WERI-Rb-1 (cell line): ENCODE measurements around the gene TM9SF1.
A peak's percentile ranks its signal among the peaks of the same experiment; 100 is the strongest.

Experiments
- DNase-seq: peaks from one replicate; pipeline ENCODE4 v3.0.0-alpha.2; 2020
- H3K27ac ChIP-seq: fragments of 250-450 bp; sonication (Bioruptor Pico); 2 replicates; pipeline ENCODE4 v1.5.1; 2020; ENCODE audit warnings: mild to moderate bottlenecking, moderate library complexity
- H3K27me3 ChIP-seq: fragments of 250-450 bp; sonication (Bioruptor Pico); 2 replicates; pipeline ENCODE4 v1.5.1; 2021; ENCODE audit warnings: mild to moderate bottlenecking, low read depth, moderate library complexity; ENCODE audit not compliant: insufficient read depth, severe bottlenecking
- H3K36me3 ChIP-seq: fragments of 250-450 bp; sonication (Bioruptor Pico); 2 replicates; pipeline ENCODE4 v1.5.1; 2020; ENCODE audit warnings: mild to moderate bottlenecking, moderate library complexity
- H3K4me3 ChIP-seq: 2 replicates; pipeline ENCODE4 v1.5.1; 2011; ENCODE audit warnings: low read depth, mild to moderate bottlenecking, control low read depth, low read length
- H3K9me3 ChIP-seq: fragments of 250-450 bp; sonication (Bioruptor Pico); 2 replicates; pipeline ENCODE4 v1.5.1; 2021; ENCODE audit warnings: mild to moderate bottlenecking, moderate library complexity; ENCODE audit not compliant: severe bottlenecking
- TF ChIP-seq, protein P1 (sequence below): IDR thresholded peaks from 2 replicates; pipeline ENCODE4 v1.5.1; 2011; ENCODE audit warnings: low read depth, mild to moderate bottlenecking, control low read depth, inconsistent platforms, low read length

The TM9SF1 gene

DNA sequence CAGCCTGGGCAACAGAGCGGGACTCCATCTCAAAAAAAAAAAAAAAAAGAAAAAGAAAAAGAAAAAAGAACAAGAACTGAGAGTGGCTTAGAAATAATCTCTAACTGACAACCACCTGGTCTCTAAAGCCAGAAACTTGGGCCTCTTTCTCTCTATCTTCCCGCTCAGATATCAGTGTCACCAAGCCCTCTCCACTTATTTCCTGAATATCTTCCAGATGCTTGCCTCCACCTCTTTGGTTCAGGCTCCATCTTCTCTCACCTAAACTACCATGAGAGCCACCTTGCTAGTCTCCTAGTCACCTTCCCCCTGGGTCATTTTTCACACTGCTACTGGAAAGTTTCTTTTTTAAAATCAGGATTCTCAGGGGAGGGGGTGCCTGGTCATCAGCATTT is 1.8 kb upstream of the TM9SF1 start:
- no peaks in the 10 kb centered on the region for H3K27me3 ChIP-seq
- no peak overlapping the region for H3K4me3 ChIP-seq
- H3K9me3 ChIP-seq, result peaks cover 7% of the 10 kb centered on the region
- no peak overlapping the region for H3K27ac ChIP-seq
- TF ChIP-seq, protein P1, sequence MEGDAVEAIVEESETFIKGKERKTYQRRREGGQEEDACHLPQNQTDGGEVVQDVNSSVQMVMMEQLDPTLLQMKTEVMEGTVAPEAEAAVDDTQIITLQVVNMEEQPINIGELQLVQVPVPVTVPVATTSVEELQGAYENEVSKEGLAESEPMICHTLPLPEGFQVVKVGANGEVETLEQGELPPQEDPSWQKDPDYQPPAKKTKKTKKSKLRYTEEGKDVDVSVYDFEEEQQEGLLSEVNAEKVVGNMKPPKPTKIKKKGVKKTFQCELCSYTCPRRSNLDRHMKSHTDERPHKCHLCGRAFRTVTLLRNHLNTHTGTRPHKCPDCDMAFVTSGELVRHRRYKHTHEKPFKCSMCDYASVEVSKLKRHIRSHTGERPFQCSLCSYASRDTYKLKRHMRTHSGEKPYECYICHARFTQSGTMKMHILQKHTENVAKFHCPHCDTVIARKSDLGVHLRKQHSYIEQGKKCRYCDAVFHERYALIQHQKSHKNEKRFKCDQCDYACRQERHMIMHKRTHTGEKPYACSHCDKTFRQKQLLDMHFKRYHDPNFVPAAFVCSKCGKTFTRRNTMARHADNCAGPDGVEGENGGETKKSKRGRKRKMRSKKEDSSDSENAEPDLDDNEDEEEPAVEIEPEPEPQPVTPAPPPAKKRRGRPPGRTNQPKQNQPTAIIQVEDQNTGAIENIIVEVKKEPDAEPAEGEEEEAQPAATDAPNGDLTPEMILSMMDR, result no peak
- no peak for DNase-seq
- H3K36me3 ChIP-seq, result peaks cover 31% of the 10 kb centered on the region

DNA sequence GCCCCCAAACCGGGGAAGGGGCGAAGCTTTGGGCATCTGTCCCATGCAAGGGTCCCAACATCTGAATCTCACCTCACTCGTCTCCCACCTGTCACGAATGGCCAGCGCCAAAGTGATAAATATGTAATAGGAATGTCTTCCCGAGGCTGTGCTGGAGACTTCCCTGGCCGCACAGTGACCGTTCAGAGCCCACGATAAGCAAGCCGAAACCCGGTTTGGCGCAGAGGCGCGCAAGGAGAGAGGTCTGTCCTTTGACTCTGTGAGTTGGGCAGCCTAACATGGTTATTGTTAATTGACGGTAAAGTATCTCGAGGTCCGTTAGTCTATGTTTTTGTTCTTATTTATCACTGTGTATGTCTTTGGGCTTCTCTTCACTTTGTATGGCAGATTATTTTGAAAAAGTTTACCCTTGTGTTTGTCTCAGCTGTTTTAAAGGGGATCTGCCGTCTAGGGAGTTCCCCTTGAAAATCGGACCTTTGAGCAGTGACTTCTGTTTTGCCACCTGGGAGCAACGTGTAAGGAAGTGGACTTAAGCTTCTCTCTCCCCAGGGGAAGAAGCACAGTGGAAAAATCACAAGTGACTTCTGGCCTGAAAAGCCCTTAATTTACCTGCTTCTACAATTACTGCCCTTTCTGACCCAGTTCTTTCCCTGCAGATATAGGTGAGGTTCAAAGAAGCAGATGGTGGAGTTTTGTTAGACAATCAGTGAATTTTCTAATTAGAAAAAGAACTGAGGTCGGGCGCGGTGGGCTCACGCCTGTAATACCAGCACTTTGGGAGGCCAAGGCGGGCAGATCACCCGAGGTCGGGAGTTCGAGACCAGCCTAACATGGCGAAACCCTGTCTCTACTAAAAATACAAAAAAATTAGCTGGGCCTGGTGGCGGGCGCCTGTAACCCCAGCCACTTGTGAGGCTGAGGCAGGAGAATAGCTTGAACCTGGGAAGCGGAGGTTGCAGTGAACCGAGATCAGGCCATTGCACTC is 1.1 kb upstream of the TM9SF1 start:
- peaks cover 31% of the 10 kb centered on the region for H3K36me3 ChIP-seq
- DNase-seq, result no peak
- H3K4me3 ChIP-seq, result peak overlapping the region; percentile 50
- H3K27ac ChIP-seq, result peak overlapping the region; percentile 98
- TF ChIP-seq, protein P1, result no peak
- peaks cover 3% of the 10 kb centered on the region for H3K9me3 ChIP-seq
- H3K27me3 ChIP-seq, result no peaks in the 10 kb centered on the region

DNA sequence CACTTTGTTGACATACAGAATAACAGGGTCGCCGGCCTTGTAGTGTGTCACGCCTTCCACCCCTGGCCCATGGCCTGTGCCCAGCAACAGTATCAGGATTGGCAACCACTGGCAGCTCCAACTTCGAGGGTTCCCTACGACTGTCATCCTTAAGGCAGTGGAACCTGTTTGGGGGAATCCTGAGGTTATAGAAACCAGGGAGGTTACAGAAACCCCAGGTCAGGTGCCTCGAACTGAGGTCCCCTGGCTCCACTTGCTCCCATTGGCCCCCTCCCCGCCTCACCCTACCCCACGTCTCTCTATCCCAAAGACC is 412 bp downstream of the TM9SF1 start:
- H3K27me3 ChIP-seq, result no peaks in the 10 kb centered on the region
- peak overlapping the region; percentile 50 for H3K4me3 ChIP-seq
- peak overlapping the region; percentile 98 for H3K27ac ChIP-seq
- DNase-seq, result no peak
- no peaks in the 10 kb centered on the region for H3K9me3 ChIP-seq
- peaks cover 36% of the 10 kb centered on the region for H3K36me3 ChIP-seq
- TF ChIP-seq, protein P1, result no peak

DNA sequence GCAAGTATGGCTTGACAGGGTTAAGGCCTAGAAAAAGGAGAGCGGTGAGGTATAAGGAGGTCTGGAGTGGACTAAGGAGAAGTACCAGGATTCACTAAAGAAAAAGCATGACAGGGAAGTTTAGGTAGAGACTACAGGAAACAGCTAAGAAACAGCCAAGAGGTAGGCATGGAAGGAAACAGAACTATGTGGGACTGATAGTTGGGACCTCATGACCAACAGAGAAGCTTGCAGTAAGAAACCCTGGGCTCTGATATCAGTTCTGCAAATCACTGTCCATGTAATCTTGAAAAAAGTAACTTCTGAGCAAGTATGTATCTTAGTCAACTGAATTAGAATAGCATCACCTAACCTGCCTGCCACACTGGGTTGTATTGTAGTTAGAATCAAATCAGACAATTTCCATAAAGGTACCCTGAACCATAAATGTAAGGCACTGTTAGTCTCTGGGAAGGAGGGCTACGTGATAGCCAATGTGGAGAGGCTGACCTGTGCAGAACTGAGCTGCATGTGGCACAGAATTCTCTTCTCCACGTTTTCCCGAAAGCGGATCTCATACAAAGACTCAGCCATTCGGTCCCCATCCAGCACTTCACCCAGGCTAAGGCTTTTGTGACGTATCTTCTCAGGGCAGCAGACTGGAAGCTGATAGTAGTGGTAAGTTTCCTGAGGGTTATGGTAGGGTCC is 912 bp downstream of the TM9SF1 start:
- Histone ChIP-seq H3K36me3 (peaks cover 36% of the 10 kb centered on the region), H3K27ac (no peak overlapping the region), H3K9me3 (no peaks in the 10 kb centered on the region), H3K27me3 (no peaks in the 10 kb centered on the region), H3K4me3 (peak overlapping the region; percentile 50)
- DNase-seq, result no peak
- TF ChIP-seq, protein P1, result no peak

DNA sequence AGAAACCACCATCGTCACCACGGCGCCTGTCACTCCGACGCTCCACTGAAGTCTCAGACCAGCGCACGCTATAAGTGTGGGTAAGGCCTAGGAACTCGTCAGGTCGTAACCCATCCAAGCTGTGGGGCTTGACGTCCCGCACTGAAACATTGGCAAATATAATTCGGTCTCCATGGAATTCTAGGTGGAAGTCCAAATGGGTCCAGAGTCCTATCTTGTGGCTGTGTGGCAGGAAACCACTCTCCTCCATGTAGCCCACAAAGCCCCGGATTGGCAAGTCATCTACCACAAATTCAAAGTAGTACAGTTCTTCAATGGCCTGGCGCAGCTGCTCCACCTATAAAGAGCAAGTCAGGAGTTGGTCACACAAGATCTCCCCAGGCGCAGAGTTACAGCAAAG is 2.3 kb downstream of the TM9SF1 start:
- no peak overlapping the region for H3K4me3 ChIP-seq
- TF ChIP-seq, protein P1, result no peak
- no peak overlapping the region for H3K27ac ChIP-seq
- no peaks in the 10 kb centered on the region for H3K27me3 ChIP-seq
- no peaks in the 10 kb centered on the region for H3K9me3 ChIP-seq
- peaks cover 36% of the 10 kb centered on the region for H3K36me3 ChIP-seq
- no peak for DNase-seq
